ENCODE data around the gene LAMA5.

LAMA5 gene

GRCh38 chr20:62320581-62321354, 46.3 kb downstream of the LAMA5 start:
- Histone ChIP-seq H3K27me3 (replicated peaks; ENCODE audit: control insufficient read depth, insufficient read depth, low read length, poor library complexity, severe bottlenecking) (no peaks in the 10 kb centered on the region), H3K27ac (ENCODE audit: insufficient read depth, low read length, poor library complexity, severe bottlenecking) (no peak overlapping the region), H3K9me3 (ENCODE audit: control insufficient read depth, low read length) (no peaks in the 10 kb centered on the region), H3K4me3 (ENCODE audit: insufficient read depth, low read depth, low read length, poor library complexity, severe bottlenecking) (no peak overlapping the region), H3K36me3 (ENCODE audit: control insufficient read depth, insufficient read depth, low read length) (no peaks in the 10 kb centered on the region), H3K4me1 (ENCODE audit: control insufficient read depth, insufficient read depth, low read length, poor library complexity, severe bottlenecking) (no peaks in the 10 kb centered on the region)
- DNase-seq: no peak

- H3K36me3 ChIP-seq (ENCODE audit: control insufficient read depth, insufficient read depth, low read length): no peaks in the 10 kb centered on the region
- no peaks in the 10 kb centered on the region for H3K27me3 ChIP-seq (replicated peaks; ENCODE audit: control insufficient read depth, insufficient read depth, low read length, poor library complexity, severe bottlenecking)
- H3K4me3 ChIP-seq (ENCODE audit: insufficient read depth, low read depth, low read length, poor library complexity, severe bottlenecking): no peak overlapping the region
- no peaks in the 10 kb centered on the region for H3K4me1 ChIP-seq (ENCODE audit: control insufficient read depth, insufficient read depth, low read length, poor library complexity, severe bottlenecking)
- DNase-seq: no peak
- H3K27ac ChIP-seq (ENCODE audit: insufficient read depth, low read length, poor library complexity, severe bottlenecking): no peak overlapping the region
- H3K9me3 ChIP-seq (ENCODE audit: control insufficient read depth, low read length): no peaks in the 10 kb centered on the region
Observed at GRCh38 chr20:62319346-62319909, 47.7 kb downstream of the LAMA5 start.

DNA sequence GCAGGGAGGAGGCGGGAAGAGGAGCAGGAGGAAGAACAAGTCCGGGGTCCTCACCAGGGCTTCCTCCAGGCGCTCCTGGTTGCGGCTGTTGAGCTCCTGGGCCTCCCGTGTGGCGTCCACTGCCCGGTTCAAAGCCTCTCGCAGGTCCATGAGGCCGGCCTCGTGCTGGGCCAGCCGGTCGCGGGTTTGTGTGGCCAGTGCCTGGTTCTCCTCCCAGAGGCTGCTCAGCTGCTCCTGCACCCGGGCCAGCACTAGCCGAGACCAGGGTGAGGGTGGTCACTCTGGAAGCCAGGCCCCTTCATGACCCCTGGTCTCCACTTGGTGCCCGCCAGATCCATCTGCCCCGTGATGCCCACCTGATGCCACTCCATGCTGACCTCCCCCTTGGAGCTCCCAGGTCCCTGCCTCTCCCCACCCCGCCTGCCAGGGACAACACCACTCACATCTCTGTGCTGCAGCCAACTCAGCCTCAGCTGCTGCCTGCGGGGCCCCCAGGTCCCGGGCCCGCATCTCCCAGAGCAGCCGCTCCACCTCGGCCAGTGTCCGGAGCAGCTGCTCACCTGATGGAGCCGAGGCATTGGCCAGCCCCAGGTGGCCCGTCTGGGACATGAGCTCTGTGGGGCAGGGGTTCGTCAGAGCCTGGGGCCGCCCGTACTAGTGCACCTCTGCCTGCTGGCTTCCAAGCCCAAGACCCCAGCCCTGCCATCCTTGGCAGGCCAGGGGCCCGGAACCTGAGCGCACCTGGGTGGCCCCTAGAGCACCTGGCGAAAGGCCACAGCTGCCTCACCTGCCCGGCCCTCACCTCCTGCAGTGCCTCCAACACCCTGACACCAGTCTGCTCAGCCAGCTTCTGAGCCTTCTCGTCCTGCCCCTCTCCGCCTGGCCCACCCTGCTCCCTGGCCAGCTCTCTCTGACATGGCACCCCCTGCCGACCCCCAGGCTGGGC, 48.4 kb downstream of the LAMA5 start:
- no peak for DNase-seq
- no peaks in the 10 kb centered on the region for H3K9me3 ChIP-seq (ENCODE audit: control insufficient read depth, low read length)
- H3K27ac ChIP-seq (ENCODE audit: insufficient read depth, low read length, poor library complexity, severe bottlenecking): no peak overlapping the region
- no peaks in the 10 kb centered on the region for H3K4me1 ChIP-seq (ENCODE audit: control insufficient read depth, insufficient read depth, low read length, poor library complexity, severe bottlenecking)
- no peak overlapping the region for H3K4me3 ChIP-seq (ENCODE audit: insufficient read depth, low read depth, low read length, poor library complexity, severe bottlenecking)
- H3K27me3 ChIP-seq (replicated peaks; ENCODE audit: control insufficient read depth, insufficient read depth, low read length, poor library complexity, severe bottlenecking): no peaks in the 10 kb centered on the region
- no peaks in the 10 kb centered on the region for H3K36me3 ChIP-seq (ENCODE audit: control insufficient read depth, insufficient read depth, low read length)

GRCh38 chr20:62317167-62317655, 49.9 kb downstream of the LAMA5 start:
- DNase-seq: no peak
- Histone ChIP-seq H3K4me1 (ENCODE audit: control insufficient read depth, insufficient read depth, low read length, poor library complexity, severe bottlenecking) (no peaks in the 10 kb centered on the region), H3K27ac (ENCODE audit: insufficient read depth, low read length, poor library complexity, severe bottlenecking) (no peak overlapping the region), H3K4me3 (ENCODE audit: insufficient read depth, low read depth, low read length, poor library complexity, severe bottlenecking) (no peak overlapping the region), H3K27me3 (replicated peaks; ENCODE audit: control insufficient read depth, insufficient read depth, low read length, poor library complexity, severe bottlenecking) (no peaks in the 10 kb centered on the region), H3K9me3 (ENCODE audit: control insufficient read depth, low read length) (no peaks in the 10 kb centered on the region), H3K36me3 (ENCODE audit: control insufficient read depth, insufficient read depth, low read length) (no peaks in the 10 kb centered on the region)

DNA sequence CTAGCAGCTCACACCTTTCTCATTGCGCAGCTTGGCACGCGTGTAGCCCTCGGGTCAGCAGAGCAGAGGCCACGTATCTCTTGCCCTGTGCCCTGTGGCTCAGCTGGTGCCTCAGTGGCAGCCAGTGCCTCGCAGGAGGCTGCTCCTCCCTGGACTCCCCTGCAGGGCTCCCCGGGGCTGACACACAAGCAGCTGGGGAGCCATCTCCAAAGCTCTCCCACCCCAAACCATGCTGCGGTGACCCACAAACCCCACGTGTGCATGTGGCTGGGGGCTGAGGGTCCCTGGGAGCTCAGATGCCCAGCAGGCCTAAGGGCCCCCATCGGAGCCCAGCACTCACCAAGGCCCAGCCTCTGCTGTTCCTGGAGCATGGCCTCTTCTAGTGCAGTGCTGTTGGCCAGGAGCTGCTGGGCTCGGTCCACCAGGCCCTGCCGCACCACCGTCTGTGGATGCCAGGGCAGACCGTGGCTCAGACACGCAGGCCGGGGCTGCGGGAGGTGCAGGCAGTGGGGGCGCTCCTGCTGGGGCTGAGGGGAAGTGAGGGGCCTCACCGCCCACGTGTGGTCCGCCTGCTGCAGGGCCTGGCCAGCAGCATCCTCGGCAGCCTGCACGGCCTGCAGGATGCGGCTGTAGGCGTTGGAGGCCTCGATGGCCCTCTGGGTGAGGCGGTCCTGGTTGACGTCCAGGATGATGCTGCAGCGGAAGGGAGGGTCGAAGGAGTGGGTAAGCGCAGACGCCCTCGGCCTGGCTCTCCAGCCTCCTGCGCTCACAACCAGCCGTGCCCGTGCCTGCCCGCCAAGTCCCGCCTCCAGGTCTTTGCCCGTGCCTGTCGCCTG, 50.6 kb downstream of the LAMA5 start:
- Histone ChIP-seq H3K27ac (ENCODE audit: insufficient read depth, low read length, poor library complexity, severe bottlenecking) (no peak overlapping the region), H3K36me3 (ENCODE audit: control insufficient read depth, insufficient read depth, low read length) (no peaks in the 10 kb centered on the region), H3K4me1 (ENCODE audit: control insufficient read depth, insufficient read depth, low read length, poor library complexity, severe bottlenecking) (no peaks in the 10 kb centered on the region), H3K9me3 (ENCODE audit: control insufficient read depth, low read length) (no peaks in the 10 kb centered on the region), H3K4me3 (ENCODE audit: insufficient read depth, low read depth, low read length, poor library complexity, severe bottlenecking) (no peak overlapping the region), H3K27me3 (replicated peaks; ENCODE audit: control insufficient read depth, insufficient read depth, low read length, poor library complexity, severe bottlenecking) (no peaks in the 10 kb centered on the region)
- DNase-seq: no peak

GRCh38 chr20:62315773-62316172, 51.3 kb downstream of the LAMA5 start:
- Histone ChIP-seq H3K4me3 (ENCODE audit: insufficient read depth, low read depth, low read length, poor library complexity, severe bottlenecking) (no peak overlapping the region), H3K9me3 (ENCODE audit: control insufficient read depth, low read length) (no peaks in the 10 kb centered on the region), H3K27me3 (replicated peaks; ENCODE audit: control insufficient read depth, insufficient read depth, low read length, poor library complexity, severe bottlenecking) (no peaks in the 10 kb centered on the region), H3K4me1 (ENCODE audit: control insufficient read depth, insufficient read depth, low read length, poor library complexity, severe bottlenecking) (no peaks in the 10 kb centered on the region), H3K36me3 (ENCODE audit: control insufficient read depth, insufficient read depth, low read length) (no peaks in the 10 kb centered on the region), H3K27ac (ENCODE audit: insufficient read depth, low read length, poor library complexity, severe bottlenecking) (no peak overlapping the region)
- no peak for DNase-seq

- no peak overlapping the region for H3K27ac ChIP-seq (ENCODE audit: insufficient read depth, low read length, poor library complexity, severe bottlenecking)
- no peaks in the 10 kb centered on the region for H3K9me3 ChIP-seq (ENCODE audit: control insufficient read depth, low read length)
- no peaks in the 10 kb centered on the region for H3K4me1 ChIP-seq (ENCODE audit: control insufficient read depth, insufficient read depth, low read length, poor library complexity, severe bottlenecking)
- DNase-seq: no peak
- no peaks in the 10 kb centered on the region for H3K27me3 ChIP-seq (replicated peaks; ENCODE audit: control insufficient read depth, insufficient read depth, low read length, poor library complexity, severe bottlenecking)
- no peaks in the 10 kb centered on the region for H3K36me3 ChIP-seq (ENCODE audit: control insufficient read depth, insufficient read depth, low read length)
- no peak overlapping the region for H3K4me3 ChIP-seq (ENCODE audit: insufficient read depth, low read depth, low read length, poor library complexity, severe bottlenecking)
Observed at GRCh38 chr20:62314711-62315302, 52.3 kb downstream of the LAMA5 start.

DNA sequence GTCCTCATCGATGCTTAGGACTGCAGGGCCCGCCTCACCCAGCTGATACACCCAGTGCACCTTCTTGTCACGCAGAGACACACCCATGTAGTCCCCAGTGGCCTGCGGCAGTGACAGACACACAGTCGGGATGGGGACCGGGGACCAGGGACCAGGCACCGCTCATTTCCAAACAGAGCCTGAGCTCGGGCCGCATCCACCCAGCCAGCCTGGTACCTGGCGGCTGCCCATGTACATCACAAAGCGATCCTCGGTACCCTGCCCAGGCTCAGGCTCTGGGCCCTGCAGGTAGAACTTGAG, 52.8 kb downstream of the LAMA5 start:
- Histone ChIP-seq H3K27me3 (replicated peaks; ENCODE audit: control insufficient read depth, insufficient read depth, low read length, poor library complexity, severe bottlenecking) (no peaks in the 10 kb centered on the region), H3K36me3 (ENCODE audit: control insufficient read depth, insufficient read depth, low read length) (peaks cover under 1% of the 10 kb centered on the region), H3K9me3 (ENCODE audit: control insufficient read depth, low read length) (no peaks in the 10 kb centered on the region), H3K27ac (ENCODE audit: insufficient read depth, low read length, poor library complexity, severe bottlenecking) (no peak overlapping the region), H3K4me1 (ENCODE audit: control insufficient read depth, insufficient read depth, low read length, poor library complexity, severe bottlenecking) (no peaks in the 10 kb centered on the region), H3K4me3 (ENCODE audit: insufficient read depth, low read depth, low read length, poor library complexity, severe bottlenecking) (no peak overlapping the region)
- DNase-seq: no peak
